ENCODE measurements around the gene THSD4.
"Not testable (repeated sequence)": the region's sequence is repeated elsewhere in the genome, so short reads cannot be mapped to it uniquely, and the experiment has no call there.

The THSD4 gene

DNA sequence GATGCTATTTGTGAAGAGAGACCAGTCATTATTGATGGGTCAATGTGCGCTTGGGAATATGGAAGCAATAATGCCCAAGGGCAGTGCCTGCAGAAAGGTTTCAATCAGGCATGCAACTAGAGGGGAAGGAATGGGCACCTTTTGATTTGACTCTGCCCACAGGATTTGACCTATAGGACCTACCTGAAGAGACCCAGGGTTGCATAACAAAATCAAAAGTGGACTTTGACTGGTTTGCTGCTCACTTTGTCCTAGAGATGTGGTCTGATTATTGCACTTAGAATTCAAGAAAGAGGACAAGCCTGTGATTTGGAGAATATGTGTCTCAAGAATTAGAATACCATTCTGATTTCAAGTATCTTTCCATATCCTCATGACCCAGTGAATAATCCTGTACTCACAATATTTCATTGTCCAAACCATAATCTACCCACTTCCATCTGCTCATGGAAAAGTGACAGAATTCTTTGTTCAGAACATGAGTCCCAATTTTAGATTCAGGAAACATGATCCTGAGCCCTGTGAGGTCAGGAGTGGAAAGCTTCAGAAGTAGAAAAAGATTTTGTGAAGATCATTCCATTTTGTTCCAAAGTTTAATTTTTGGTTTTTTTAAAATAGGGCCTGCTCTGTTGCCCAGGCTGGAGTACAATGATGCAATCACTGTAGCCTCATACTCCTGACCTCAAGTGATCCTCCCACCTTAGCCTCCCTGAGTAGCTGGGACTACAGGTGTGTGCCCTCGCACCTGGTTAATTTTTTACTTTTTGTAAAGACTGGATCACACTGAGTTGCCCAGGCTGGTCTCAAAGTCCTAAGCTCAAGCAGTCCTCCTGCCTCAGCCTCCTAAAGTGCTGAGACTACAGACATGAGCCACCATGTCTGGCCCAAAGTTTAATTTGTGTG lies 543.8 kb downstream of the THSD4 start:
- Histone ChIP-seq H3K27ac (no peak overlapping the region), H3K9me3 (ENCODE audit: low read depth, low read length) (no peaks in the 10 kb centered on the region), H3K4me3 (no peak overlapping the region), H3K36me3 (ENCODE audit: insufficient read depth, low read length) (no peaks in the 10 kb centered on the region), H3K9ac (ENCODE audit: insufficient read length) (no peak overlapping the region)
- no peak for DNase-seq (ENCODE audit: low read depth, low spot score)
- TF ChIP-seq FOXP2 (optimal IDR thresholded peaks at IDR 0.05; ENCODE audit: control extremely low read depth, extremely low read length, insufficient read depth) (no peak), EZH2 (IDR thresholded peaks at IDR 0.05) (no peak), POLR2AphosphoS5 (IDR thresholded peaks at IDR 0.05; ENCODE audit: borderline replicate concordance, low read depth, low read length) (no peak)

DNA sequence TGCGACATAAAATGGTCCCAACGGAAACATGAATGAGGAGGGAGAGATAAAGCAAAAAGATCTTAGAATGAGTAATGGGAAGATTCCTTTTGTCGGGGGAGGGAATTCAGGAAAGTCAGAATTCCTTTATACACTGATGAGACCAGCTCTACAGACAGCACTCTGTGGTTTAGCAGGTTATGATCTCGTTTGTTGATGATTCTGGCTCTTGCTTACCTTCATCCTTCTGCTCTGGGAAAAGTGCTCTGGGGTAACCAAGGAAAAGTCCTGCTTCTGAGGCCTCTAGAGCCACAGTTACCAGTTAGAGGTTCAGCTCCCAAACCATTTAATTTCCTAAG lies 544.4 kb downstream of the THSD4 start:
- TF ChIP-seq EZH2 (IDR thresholded peaks at IDR 0.05) (no peak), POLR2AphosphoS5 (IDR thresholded peaks at IDR 0.05; ENCODE audit: borderline replicate concordance, low read depth, low read length) (no peak)
- no peak overlapping the region for H3K9ac ChIP-seq (ENCODE audit: insufficient read length)
- H3K27ac ChIP-seq, result no peak overlapping the region
- no peaks in the 10 kb centered on the region for H3K36me3 ChIP-seq (ENCODE audit: insufficient read depth, low read length)
- no peak overlapping the region for H3K4me3 ChIP-seq
- DNase-seq (ENCODE audit: low read depth, low spot score), result no peak
- no peaks in the 10 kb centered on the region for H3K9me3 ChIP-seq (ENCODE audit: low read depth, low read length)

DNA sequence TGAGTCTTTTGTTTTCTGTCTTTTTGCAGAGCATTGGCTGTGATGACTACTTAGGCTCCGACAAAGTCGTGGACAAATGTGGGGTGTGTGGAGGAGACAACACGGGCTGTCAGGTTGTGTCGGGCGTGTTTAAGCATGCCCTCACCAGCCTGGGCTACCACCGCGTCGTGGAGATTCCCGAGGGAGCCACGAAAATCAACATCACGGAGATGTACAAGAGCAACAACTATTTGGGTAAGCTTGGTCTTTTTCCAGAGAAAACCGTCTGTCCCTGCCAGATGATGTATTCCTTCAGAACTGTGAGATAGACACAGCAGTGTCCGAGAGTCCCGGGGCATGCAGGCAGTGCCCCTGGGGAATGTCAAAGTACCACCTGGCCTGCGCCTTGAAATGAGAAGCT lies 545.2 kb downstream of the THSD4 start:
- TF ChIP-seq FOXP2 (optimal IDR thresholded peaks at IDR 0.05; ENCODE audit: control extremely low read depth, extremely low read length, insufficient read depth) (no peak), EZH2 (IDR thresholded peaks at IDR 0.05) (no peak), POLR2AphosphoS5 (IDR thresholded peaks at IDR 0.05; ENCODE audit: borderline replicate concordance, low read depth, low read length) (no peak)
- no peak overlapping the region for H3K27ac ChIP-seq
- no peak overlapping the region for H3K9ac ChIP-seq (ENCODE audit: insufficient read length)

DNA sequence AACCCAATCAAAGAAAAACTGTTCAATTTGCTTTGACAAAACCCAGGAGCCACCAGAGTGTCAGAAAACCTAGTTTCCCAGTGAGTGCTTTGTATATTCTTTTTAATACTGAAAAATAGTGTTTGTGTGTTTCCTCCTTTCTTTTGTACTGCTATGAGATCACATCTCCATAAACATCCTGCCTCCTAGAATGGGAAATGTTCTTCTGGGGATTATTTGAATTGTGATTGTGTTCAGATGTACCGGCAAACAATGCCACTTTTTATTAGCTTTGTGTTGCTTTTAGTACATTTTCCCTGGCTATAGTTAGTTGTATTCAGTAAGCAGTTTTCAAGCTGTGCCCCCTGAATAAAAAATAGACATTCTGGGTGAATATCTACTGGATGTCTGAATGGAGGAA lies 547.0 kb downstream of the THSD4 start:
- Histone ChIP-seq H3K9ac (ENCODE audit: insufficient read length) (no peak overlapping the region), H3K4me3 (no peak overlapping the region), H3K9me3 (ENCODE audit: low read depth, low read length) (no peaks in the 10 kb centered on the region), H3K27ac (no peak overlapping the region), H3K36me3 (ENCODE audit: insufficient read depth, low read length) (no peaks in the 10 kb centered on the region)
- TF ChIP-seq FOXP2 (optimal IDR thresholded peaks at IDR 0.05; ENCODE audit: control extremely low read depth, extremely low read length, insufficient read depth) (no peak), EZH2 (IDR thresholded peaks at IDR 0.05) (no peak), POLR2AphosphoS5 (IDR thresholded peaks at IDR 0.05; ENCODE audit: borderline replicate concordance, low read depth, low read length) (no peak)
- DNase-seq (ENCODE audit: low read depth, low spot score), result no peak

More for the DNA sequence above, 545.2 kb downstream of the THSD4 start:
- no peaks in the 10 kb centered on the region for H3K9me3 ChIP-seq (ENCODE audit: low read depth, low read length)
- H3K4me3 ChIP-seq, result no peak overlapping the region
- DNase-seq (ENCODE audit: low read depth, low spot score), result no peak
- no peaks in the 10 kb centered on the region for H3K36me3 ChIP-seq (ENCODE audit: insufficient read depth, low read length)

DNA sequence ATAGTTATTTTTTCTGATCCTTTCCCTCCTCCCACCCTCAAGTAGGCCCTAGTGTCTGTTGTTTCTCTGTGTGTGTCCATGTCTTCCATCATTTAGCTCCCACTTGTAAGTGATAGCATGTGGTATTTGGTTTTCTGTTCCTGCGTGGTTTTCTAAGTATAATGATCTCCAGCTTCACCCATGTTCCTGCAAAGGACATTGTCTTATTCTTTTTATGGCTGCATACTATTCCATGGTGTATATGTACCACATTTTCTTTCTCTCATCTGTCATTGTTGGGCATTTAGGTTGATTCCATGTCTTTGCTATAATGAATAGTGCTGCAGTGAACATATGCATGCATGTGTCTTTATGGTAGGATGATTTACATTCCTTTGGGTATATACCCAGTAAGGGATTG lies 549.4 kb downstream of the THSD4 start:
- no peak for DNase-seq (ENCODE audit: low read depth, low spot score)
- Histone ChIP-seq H3K9me3 (ENCODE audit: low read depth, low read length) (no peaks in the 10 kb centered on the region), H3K9ac (ENCODE audit: insufficient read length) (no peak overlapping the region), H3K4me3 (no peak overlapping the region), H3K27ac (no peak overlapping the region), H3K36me3 (ENCODE audit: insufficient read depth, low read length) (no peaks in the 10 kb centered on the region)
- no peak for TF ChIP-seq FOXP2 (optimal IDR thresholded peaks at IDR 0.05; ENCODE audit: control extremely low read depth, extremely low read length, insufficient read depth)
- TF ChIP-seq EZH2 (IDR thresholded peaks at IDR 0.05), result no peak
- TF ChIP-seq POLR2AphosphoS5 (IDR thresholded peaks at IDR 0.05; ENCODE audit: borderline replicate concordance, low read depth, low read length), result no peak

DNA sequence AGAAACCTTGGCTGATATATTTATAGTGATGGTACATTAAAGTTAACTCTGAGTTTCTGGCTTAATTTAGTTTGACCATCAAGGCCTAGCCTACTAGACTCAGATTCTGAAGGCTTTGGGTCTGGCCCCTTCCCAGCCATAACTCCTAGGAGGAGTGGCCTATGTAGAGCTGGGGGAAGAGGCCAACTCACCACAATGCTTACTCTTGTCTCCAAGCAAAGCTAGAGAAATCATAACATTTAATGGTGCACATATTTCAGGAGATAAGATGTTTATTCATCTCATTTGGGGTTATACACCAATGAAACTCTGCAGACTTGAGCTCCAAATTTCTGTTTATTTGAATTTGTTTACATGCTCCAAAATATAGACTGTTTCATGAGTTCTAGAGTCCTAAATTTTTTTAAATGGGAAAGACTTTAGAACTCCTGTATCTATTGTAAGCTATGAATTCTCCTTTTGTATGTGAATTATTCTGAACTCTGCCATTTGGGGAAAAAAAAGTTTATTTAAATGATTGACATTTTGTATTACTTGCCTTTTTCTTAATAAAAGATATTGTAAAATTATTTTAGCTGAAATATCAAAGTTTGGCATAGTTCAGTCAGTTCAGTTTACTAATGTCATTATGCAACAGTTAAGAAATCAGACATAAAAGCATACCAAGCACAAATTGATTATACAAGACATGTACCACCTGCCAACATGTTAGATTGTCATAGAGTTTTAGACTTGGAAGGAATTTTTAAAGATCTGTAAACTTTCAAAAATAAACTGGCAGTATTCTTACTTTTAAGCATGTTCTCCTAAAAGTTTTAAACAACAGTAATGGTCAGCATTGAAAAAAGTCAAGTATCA lies 551.7 kb downstream of the THSD4 start:
- H3K27ac ChIP-seq, result no peak overlapping the region
- no peak overlapping the region for H3K9ac ChIP-seq (ENCODE audit: insufficient read length)
- TF ChIP-seq EZH2 (IDR thresholded peaks at IDR 0.05) (no peak), POLR2AphosphoS5 (IDR thresholded peaks at IDR 0.05; ENCODE audit: borderline replicate concordance, low read depth, low read length) (no peak), FOXP2 (optimal IDR thresholded peaks at IDR 0.05; ENCODE audit: control extremely low read depth, extremely low read length, insufficient read depth) (no peak)
- no peak for DNase-seq (ENCODE audit: low read depth, low spot score)
- H3K4me3 ChIP-seq, result no peak overlapping the region
- H3K9me3 ChIP-seq (ENCODE audit: low read depth, low read length), result no peaks in the 10 kb centered on the region
- no peaks in the 10 kb centered on the region for H3K36me3 ChIP-seq (ENCODE audit: insufficient read depth, low read length)

DNA sequence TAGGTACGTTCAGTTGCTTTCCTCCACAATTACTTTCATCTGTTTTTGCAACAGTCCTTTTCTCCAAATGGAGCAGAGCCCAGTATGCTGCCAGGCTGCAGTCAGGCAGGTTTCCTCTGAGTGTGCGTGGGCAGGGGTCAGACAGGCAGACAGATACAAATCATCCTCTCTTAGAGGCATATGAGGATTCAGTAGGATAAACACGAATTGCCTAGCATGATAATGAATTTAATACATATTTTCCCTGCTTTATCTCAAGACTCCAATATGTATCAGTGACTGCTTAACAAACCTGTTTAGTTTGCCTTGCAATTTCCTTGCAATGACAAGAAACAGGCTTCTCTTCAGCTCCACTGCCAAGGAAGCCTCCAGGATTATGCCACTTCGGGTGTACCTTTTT lies 554.4 kb downstream of the THSD4 start:
- Histone ChIP-seq H3K27ac (no peak overlapping the region), H3K9ac (ENCODE audit: insufficient read length) (no peak overlapping the region), H3K36me3 (ENCODE audit: insufficient read depth, low read length) (no peaks in the 10 kb centered on the region), H3K9me3 (ENCODE audit: low read depth, low read length) (no peaks in the 10 kb centered on the region), H3K4me3 (no peak overlapping the region)
- DNase-seq (ENCODE audit: low read depth, low spot score), result no peak
- TF ChIP-seq FOXP2 (optimal IDR thresholded peaks at IDR 0.05; ENCODE audit: control extremely low read depth, extremely low read length, insufficient read depth) (no peak), EZH2 (IDR thresholded peaks at IDR 0.05) (no peak), POLR2AphosphoS5 (IDR thresholded peaks at IDR 0.05; ENCODE audit: borderline replicate concordance, low read depth, low read length) (no peak)

DNA sequence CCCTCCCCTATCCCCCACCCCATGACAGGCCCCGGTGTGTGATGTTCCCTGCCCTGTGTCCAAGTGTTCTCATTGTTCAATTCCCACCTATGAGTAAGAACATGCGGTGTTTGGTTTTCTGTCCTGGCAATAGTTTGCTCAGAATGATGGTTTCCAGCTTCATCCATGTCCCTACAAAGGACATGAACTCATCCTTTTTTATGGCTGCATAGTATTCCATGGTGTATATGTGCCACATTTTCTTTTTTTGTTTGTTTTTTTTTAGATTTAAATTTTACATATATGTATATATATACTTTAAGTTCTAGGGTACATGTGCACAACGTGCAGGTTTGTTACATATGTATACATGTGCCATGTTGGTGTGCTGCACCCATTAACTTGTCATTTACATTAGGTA lies 555.0 kb downstream of the THSD4 start:
- H3K4me3 ChIP-seq; H3K36me3 ChIP-seq (ENCODE audit: insufficient read depth, low read length); H3K9me3 ChIP-seq (ENCODE audit: low read depth, low read length); DNase-seq (ENCODE audit: low read depth, low spot score); H3K9ac ChIP-seq (ENCODE audit: insufficient read length); H3K27ac ChIP-seq: not testable (repeated sequence)

All from SK-N-MC (cell line).